IPS DF 6.9 (cell line): ENCODE measurements around the gene GNA12.
"Not testable (repeated sequence)": the region's sequence is repeated elsewhere in the genome, so short reads cannot be mapped to it uniquely, and the experiment has no call there.

Experiments used
- DNase-seq: peaks from one replicate; pipeline ENCODE4 v3.0.0-alpha.2; 2013; ENCODE audit warnings: low read depth, low spot score
- H3K27ac ChIP-seq: one replicate; pipeline ENCODE4 v1.5.1; 2013; ENCODE audit warnings: low read length, control low read depth
- H3K27me3 ChIP-seq: 2 replicates; pipeline ENCODE4 v1.6.1; 2013; ENCODE audit warnings: mild to moderate bottlenecking, low read length; ENCODE audit not compliant: control insufficient read depth, insufficient read depth
- H3K36me3 ChIP-seq: 2 replicates; pipeline ENCODE4 v1.6.1; 2013; ENCODE audit warnings: low read length; ENCODE audit not compliant: control insufficient read depth, insufficient read depth
- H3K4me1 ChIP-seq: 2 replicates; pipeline ENCODE4 v1.6.1; 2013; ENCODE audit warnings: low read length; ENCODE audit not compliant: control insufficient read depth, insufficient read depth
- H3K4me3 ChIP-seq: 2 replicates; pipeline ENCODE4 v1.5.1; 2013; ENCODE audit warnings: mild to moderate bottlenecking, low read length
- H3K9me3 ChIP-seq: 2 replicates; pipeline ENCODE4 v1.6.1; 2013; ENCODE audit warnings: low read length, inconsistent platforms; ENCODE audit not compliant: control insufficient read depth, insufficient read depth
- WGBS: extraction: QIAGEN DNeasy Blood & Tissue Kit; methylation state at CpG from one replicate; pipeline ENCODE4 v1.1.7; 2013; ENCODE audit warnings: mixed read lengths, missing lambda C conversion rate; ENCODE audit not compliant: insufficient read length, insufficient coverage; 5-methylcytosine and 5-hydroxymethylcytosine counted together

Gene GNA12

DNA sequence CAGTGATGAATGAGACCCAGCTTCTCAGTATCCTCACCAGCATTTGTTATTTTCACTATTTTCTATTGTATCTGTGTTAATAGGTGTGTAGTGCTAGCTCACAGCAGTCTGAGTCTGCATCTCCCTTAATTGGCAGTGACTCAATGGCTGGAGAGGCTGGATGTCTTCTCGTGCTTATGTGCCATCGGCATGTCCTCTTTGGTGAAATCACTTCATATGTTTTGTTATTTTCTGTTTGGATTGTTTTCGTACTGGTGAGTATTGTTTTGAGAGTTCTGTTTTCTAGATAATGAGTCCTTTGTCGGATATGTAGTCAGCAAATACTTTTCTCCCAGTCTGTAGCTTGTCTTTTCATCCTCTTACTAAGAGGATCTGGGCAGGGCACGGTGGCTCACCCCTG lies 90.0 kb downstream of the GNA12 start:
- no CpG with 5 or more reads among the region's 5 CpGs for WGBS

GRCh38 chr7:2753148-2753547 lies 91.0 kb downstream of the GNA12 start:
- H3K9me3 ChIP-seq = no peaks in the 10 kb centered on the region
- peaks cover 1% of the 10 kb centered on the region; the same call in 1 of the 2 replicates for H3K4me1 ChIP-seq
- H3K4me3 ChIP-seq = no peak overlapping the region
- WGBS = no CpG with 5 or more reads among the region's 3 CpGs
- H3K36me3 ChIP-seq = no peaks in the 10 kb centered on the region
- H3K27me3 ChIP-seq = no peaks in the 10 kb centered on the region
- H3K27ac ChIP-seq = no peak overlapping the region
- DNase-seq = no peak

More for the DNA sequence above, 90.0 kb downstream of the GNA12 start:
- Histone ChIP-seq H3K27me3 (no peaks in the 10 kb centered on the region), H3K36me3 (no peaks in the 10 kb centered on the region), H3K9me3 (no peaks in the 10 kb centered on the region), H3K4me1 (peaks cover 1% of the 10 kb centered on the region; the same call in 1 of the 2 replicates), H3K4me3 (no peak overlapping the region), H3K27ac (no peak overlapping the region)
- no peak for DNase-seq

GRCh38 chr7:2751086-2751485 lies 93.0 kb downstream of the GNA12 start:
- no peaks in the 10 kb centered on the region for H3K27me3 ChIP-seq
- H3K4me1 ChIP-seq = peaks cover 1% of the 10 kb centered on the region; the same call in 1 of the 2 replicates
- DNase-seq = no peak
- H3K9me3 ChIP-seq = no peaks in the 10 kb centered on the region
- no peak overlapping the region for H3K27ac ChIP-seq
- no peak overlapping the region for H3K4me3 ChIP-seq
- H3K36me3 ChIP-seq = no peaks in the 10 kb centered on the region
- no CpG with 5 or more reads among the region's 5 CpGs for WGBS

DNA sequence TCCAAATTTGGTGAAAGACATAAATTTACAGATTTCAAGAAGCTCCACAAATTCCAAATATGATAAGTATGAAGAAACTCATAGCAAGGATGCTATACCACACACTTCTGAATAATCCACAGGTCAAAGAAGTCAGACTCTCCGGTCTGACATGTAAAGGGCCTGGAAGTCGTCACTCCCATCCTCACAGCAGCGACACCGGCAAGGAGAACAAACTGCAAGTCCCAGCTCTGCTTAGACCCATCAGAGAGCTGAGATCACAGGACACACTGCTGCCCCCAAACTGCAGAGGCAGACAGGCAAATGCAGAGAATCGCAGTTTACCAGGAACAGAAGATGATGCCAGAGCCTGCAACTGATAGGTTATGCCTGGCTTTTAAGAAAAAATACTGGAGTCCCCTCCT lies 94.1 kb downstream of the GNA12 start:
- H3K9me3 ChIP-seq = no peaks in the 10 kb centered on the region
- no peak overlapping the region for H3K4me3 ChIP-seq
- H3K27me3 ChIP-seq = no peaks in the 10 kb centered on the region
- H3K36me3 ChIP-seq = no peaks in the 10 kb centered on the region
- no CpG with 5 or more reads among the region's 5 CpGs for WGBS
- DNase-seq = no peak
- no peak overlapping the region for H3K27ac ChIP-seq
- H3K4me1 ChIP-seq = peaks cover 1% of the 10 kb centered on the region; the same call in 1 of the 2 replicates

DNA sequence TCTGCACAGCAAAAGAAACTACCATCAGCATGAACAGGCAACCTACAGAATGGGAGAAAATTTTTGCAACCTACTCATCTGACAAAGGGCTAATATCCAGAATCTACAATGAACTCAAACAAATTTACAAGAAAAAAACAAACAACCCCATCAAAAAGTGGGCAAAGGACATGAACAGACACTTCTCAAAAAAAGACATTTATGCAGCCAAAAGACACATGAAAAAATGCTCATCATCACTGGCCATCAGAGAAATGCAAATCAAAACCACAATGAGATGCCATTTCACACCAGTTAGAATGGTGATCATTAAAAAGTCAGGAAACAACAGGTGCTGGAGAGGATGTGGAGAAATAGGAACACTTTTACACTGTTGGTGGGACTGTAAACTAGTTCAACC lies 95.4 kb downstream of the GNA12 start:
- H3K9me3 ChIP-seq, H3K27ac ChIP-seq, H3K4me1 ChIP-seq, DNase-seq, H3K4me3 ChIP-seq, H3K36me3 ChIP-seq, H3K27me3 ChIP-seq: not testable (repeated sequence)

DNA sequence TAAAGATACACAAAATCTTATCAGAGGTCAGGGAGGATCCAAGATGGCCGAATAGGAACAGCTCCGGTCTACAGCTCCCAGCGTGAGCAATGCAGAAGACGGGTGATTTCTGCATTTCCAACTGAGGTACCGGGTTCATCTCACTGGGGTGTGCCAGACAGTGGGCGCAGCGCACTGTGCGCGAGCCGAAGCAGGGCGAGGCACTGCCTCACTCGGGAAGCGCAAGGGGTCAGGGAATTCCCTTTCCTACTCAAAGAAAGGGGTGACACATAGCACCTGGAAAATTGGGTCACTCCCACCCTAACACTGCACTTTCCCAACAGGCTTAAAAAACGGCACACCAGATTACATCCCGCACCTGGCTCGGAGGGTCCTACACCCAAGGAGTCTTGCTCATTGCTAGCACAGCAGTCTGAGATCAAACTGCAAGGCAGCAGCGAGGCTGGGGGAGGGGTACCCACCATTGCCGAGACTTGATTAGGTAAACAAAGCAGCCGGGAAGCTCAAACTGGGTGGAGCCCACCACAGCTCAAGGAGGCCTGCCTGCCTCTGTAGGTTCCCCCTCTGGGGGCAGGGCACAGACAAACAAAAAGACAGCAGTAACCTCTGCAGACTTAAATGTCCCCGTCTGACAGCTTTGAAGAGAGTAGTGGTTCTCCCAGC lies 100.5 kb downstream of the GNA12 start:
- H3K36me3 ChIP-seq, H3K4me3 ChIP-seq, H3K27ac ChIP-seq, DNase-seq, H3K9me3 ChIP-seq, H3K27me3 ChIP-seq, H3K4me1 ChIP-seq: not testable (repeated sequence)
- no CpG with 5 or more reads among the region's 20 CpGs for WGBS

- H3K36me3 ChIP-seq = no peaks in the 10 kb centered on the region
- H3K9me3 ChIP-seq = no peaks in the 10 kb centered on the region
- no peak overlapping the region for H3K4me3 ChIP-seq
- H3K4me1 ChIP-seq = 0 out of 2 replicates have a peak, but pooled peaks cover 2% of the 10 kb centered on the region
- no peak overlapping the region for H3K27ac ChIP-seq
- no peak for DNase-seq
- no CpG with 5 or more reads among the region's 19 CpGs for WGBS
- H3K27me3 ChIP-seq = no peaks in the 10 kb centered on the region
Observed at GRCh38 chr7:2738766-2739549, 105.2 kb downstream of the GNA12 start.

GRCh38 chr7:2737771-2738540 lies 106.2 kb downstream of the GNA12 start:
- H3K4me3 ChIP-seq = no peak overlapping the region
- DNase-seq = no peak
- WGBS = no CpG with 5 or more reads among the region's 18 CpGs
- 0 out of 2 replicates have a peak, but pooled peaks cover 2% of the 10 kb centered on the region for H3K4me1 ChIP-seq
- H3K9me3 ChIP-seq = no peaks in the 10 kb centered on the region
- H3K27me3 ChIP-seq = no peaks in the 10 kb centered on the region
- no peaks in the 10 kb centered on the region for H3K36me3 ChIP-seq
- H3K27ac ChIP-seq = no peak overlapping the region

GRCh38 chr7:2737005-2737743 lies 106.9 kb downstream of the GNA12 start:
- not testable (repeated sequence) for H3K4me1 ChIP-seq, DNase-seq, H3K9me3 ChIP-seq, H3K27me3 ChIP-seq, H3K36me3 ChIP-seq, H3K27ac ChIP-seq, H3K4me3 ChIP-seq
- no CpG with 5 or more reads among the region's 15 CpGs for whole genome bisulfite sequencing

DNA sequence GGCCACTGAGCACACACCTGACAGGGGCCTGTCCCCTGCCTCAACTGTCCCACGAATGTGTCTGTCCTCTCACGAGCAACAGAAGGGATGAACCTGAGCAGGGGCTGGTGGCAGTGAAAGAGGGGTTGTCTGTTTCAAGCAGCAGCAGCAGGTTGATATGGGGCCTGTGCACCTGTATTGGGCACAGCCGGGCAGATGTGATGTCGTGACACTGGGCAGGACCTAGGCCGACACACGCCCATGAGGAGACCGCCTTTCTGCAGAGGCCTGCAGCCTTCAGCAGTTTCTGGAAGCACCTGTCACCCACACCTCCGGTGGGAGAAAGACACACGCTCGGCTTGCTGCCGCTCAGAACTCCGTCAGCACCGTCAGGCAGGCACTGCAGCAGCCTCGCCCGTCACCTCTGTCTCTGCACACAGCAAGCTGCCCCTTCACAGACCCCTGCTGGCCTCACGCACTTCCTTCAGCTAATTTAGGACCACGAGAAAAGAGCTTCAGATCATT lies 107.6 kb downstream of the GNA12 start:
- Histone ChIP-seq H3K36me3 (peaks cover under 1% of the 10 kb centered on the region; the same call in 1 of the 2 replicates), H3K4me1 (0 out of 2 replicates have a peak, but pooled peaks cover 2% of the 10 kb centered on the region), H3K9me3 (no peaks in the 10 kb centered on the region), H3K4me3 (no peak overlapping the region), H3K27me3 (no peaks in the 10 kb centered on the region), H3K27ac (no peak overlapping the region)
- DNase-seq = no peak
- no CpG with 5 or more reads among the region's 17 CpGs for WGBS
